Stomach (tissue), 4 donors: Measurements from ENCODE around the gene ROCK2.

Experiments used
- CTCF ChIP-seq, 7 experiments: fragments of 450-650 bp in 4 of 7; fragments of 200-600 bp in 3 of 7; sonication (generic) in 3 of 7; IDR thresholded peaks; one replicate each; pipeline ENCODE4 v1.5.1; 2016 to 2019; ENCODE audit warnings: antibody characterized with exemption in 7 of 7, control low read depth in 2 of 7, mild to moderate bottlenecking in 1 of 7
- EP300 ChIP-seq: sonication (generic); formaldehyde crosslinking; IDR thresholded peaks from one replicate; pipeline ENCODE4 v1.6.1; 2017; ENCODE audit warnings: antibody characterized with exemption
- POLR2A ChIP-seq, 4 donors: fragments of 450-650 bp; IDR thresholded peaks; one replicate each; pipeline ENCODE4 v1.6.1; 2016; ENCODE audit warnings: antibody characterized with exemption in 4 of 4, control low read depth in 2 of 4, mild to moderate bottlenecking in 1 of 4, moderate library complexity in 1 of 4
- POLR2AphosphoS5 ChIP-seq, 3 donors: sonication (generic); formaldehyde crosslinking; IDR thresholded peaks; one replicate each; pipeline ENCODE4 v1.6.1; 2016; ENCODE audit warnings: antibody characterized with exemption in 3 of 3

- TF ChIP-seq CTCF (IDR thresholded peaks at IDR 0.05) (no peak), POLR2A (IDR thresholded peaks at IDR 0.05) (no peak), POLR2AphosphoS5 (IDR thresholded peaks at IDR 0.05) (no peak), EP300 (no peak)
Measured at GRCh38 chr2:11303290-11304013, 41.0 kb downstream of the ROCK2 start.
